GM21576 (cell line): ENCODE measurements around the gene IL4I1.

Experiments used
- ATAC-seq: cut with Tn5 transposase; IDR thresholded peaks from one replicate; pipeline ENCODE4 v1.9.1; 2021; ENCODE audit warnings: mild to moderate bottlenecking, moderate library complexity; ENCODE audit not compliant: unreplicated experiment

The IL4I1 gene

DNA sequence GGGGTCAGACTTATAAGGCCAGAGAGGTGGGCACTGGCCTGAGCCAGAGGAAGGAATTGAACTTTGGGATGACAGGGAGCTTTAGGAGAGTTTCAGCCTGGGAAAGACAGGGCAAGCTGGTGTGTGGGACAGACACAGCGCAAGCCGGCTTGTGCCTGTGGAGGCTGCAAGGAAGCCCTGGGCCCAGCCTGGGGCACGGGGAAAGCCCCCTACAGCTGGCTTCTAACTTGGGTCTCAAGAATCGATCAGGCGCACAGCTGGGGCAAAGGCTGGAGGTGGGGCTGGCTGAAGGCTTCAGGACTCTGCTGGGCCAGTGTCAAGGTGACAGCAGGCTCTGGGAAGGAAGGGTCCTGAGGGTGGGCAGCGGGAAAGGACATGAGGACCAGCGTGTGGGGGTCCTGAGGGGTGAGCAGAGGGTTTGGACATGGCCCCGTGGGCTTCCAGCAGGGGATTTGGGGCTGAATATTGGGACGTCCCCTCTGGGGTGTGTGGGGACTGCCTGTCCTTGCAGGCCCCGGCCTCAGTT, 42.8 kb downstream of the IL4I1 start:
- no peak for ATAC-seq

DNA sequence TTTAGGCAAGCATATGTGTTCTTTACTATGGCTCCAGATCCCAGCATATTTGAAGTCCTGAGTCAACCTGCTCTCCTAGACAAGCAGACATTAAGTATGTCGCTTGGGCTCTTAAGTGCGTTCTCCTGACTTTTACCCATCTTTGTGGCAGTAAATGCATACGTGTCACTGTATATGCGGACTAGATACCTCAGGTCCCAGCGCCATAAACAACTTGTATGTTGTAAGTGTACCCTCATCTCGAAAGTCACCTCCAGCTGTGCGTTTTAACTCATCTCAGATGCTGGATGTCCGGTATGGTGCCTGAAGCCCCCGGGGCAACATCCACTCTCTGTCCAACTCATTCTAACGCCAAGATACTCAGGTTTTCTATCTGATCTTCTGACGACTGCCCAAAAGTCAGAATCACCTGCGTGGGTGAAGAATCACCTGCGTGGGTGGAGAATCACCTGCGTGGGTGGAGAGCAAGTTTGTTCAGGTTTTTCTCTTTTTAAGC, 44.0 kb downstream of the IL4I1 start:
- no peak for ATAC-seq

DNA sequence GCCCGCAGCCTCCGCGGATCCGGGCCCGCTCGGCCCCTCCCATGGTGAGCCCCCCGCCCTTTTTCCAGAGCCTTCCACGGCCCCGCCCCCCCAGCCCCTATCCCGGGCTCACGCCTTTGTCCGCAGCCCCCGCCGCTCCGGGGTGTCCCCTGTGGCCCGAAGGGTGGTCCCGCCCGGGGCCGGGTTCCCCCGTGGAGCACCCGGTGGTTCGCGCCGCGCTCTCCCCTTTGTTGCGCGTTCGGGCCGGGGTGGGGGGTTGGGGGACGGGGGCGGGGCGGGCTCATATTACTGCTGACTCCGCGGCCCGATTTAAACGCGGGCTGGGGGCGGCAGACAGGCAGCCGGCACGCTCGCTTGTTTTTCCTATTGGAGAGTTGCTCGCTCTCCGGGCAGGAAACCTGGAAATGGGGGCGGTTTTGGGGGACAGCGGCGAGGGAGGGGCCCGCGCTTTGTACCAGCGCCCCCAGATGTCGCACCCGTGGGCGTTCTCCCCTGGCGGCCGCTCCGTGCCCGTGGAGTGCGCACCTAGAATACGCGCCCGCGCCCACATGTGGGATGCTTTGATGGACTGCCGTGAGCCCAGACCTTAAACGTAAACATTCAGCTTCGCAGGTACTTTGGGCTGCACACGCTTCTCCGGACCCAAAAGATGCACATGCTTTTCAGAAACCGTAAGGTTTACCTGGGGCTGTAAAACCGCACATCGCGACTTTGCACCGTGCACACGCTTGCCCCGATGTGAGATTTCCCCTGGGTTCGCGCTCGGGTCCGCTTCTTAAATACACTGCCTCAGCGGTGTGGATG, 45.0 kb downstream of the IL4I1 start:
- no peak for ATAC-seq

DNA sequence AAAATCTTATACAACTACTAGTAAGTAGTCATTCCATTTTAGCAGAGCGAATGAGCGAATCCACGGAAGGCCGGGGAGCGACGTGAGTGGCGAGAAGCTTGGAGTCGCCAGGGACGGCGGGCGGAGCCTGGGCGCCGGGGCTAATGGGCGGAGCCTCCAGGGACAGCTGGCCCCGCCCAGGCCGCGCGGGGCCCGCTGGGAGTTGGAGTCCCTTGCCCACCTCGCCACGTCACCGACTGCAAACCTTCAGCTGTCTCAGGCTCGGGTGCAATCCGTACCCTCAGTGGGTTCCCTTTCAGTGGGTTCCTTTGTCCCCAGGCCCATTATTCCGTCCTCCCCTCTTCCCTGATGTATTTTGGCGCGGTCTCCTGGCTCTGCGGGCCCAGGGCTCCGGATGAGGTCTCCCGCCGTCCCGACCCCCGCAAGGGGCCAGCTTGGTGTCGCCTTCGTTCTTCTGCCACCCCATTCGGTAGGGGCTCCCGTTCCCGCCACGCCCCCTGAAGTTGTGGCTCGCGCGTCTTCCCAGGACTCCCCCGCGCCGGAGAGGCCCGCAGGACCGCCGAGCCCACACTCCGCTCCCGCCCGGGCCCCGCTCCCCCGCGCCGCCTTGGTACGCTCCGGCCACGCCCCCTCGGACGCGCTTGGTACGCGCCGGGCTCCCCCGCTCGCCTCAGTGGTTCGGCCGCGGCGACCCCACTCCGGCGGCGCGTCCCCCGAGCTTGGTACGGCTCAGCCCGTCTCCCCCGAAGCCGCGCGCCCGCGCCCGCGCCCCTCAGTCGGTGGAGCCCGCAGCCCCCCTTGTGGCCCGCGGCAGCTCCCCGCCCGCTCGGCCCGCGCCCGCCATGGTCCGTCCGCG, 46.0 kb downstream of the IL4I1 start, which contains the start of gene PTOV1:
Gene PTOV1, plus strand, starts transcription at position 673 of the 856 bp plus-strand sequence.
- peak; percentile 71 for ATAC-seq

DNA sequence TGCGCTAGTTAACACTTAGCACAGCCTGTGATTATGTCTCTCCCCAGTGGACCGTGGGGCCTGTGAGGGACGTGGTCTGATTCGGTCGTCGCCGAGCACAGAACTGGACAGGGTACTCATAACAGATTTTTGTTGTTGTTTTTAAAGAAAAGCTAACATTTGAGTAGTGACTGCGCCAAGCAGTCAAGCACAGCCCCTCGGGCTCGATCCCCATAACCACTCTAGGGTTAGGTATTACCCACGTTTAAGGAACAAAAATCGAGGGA, 46.5 kb downstream of the IL4I1 start:
- ATAC-seq: no peak

DNA sequence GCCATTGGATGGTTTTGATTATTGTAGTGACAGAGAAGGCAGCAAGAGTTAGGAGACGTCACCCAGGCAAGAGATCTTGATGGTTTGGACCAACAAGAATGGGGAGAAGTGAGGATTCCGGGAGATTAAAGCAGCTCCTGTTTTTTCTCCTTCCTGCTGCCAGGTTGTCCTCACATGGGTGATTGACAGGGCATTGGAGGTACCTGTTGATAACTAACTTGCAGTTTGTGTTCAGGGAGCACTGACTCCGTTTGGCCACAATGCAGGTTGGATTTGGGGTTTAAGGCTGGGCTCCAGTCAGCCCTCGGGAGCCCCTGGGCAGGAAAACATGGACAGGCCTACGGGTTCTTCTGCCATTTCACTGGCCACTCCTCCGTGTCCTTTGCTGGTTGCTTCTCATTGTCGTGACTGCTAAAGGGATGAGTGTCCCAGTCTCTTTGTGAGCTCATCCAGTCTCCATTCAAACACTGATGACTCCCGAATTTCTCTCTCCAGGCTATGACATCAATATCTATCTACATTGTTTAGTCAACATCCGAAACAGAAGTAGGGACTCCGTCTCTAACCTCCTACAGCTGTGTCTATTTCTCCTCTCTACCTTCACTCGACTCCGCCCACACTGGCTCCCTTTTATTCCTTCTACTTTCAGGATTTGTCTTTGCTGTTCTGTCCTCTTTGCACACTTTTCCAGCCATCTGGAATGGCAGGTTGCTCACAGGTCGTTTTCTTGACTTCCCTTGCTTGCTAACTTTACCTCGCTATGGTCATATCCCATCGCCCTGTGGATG, 47.1 kb downstream of the IL4I1 start:
- ATAC-seq: no peak

DNA sequence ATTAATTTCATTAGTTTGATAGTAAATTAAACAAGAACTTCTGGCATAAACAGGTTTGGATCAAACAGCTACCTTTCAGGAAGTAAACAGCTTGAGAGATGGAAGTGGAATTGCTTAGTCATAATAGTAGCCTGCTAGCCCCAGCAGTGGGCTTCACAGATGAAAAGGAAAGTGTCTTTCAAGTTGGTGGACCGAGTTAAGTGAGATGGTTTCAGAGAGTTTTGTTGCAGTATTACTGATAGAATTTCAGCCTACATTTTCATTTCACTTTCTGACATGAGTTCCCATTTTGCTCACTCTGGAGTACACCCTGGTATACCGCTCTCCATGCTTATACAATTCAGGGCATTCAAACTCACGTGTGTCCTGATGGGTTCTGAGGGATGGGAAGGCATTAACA, 47.7 kb downstream of the IL4I1 start:
- no peak for ATAC-seq

DNA sequence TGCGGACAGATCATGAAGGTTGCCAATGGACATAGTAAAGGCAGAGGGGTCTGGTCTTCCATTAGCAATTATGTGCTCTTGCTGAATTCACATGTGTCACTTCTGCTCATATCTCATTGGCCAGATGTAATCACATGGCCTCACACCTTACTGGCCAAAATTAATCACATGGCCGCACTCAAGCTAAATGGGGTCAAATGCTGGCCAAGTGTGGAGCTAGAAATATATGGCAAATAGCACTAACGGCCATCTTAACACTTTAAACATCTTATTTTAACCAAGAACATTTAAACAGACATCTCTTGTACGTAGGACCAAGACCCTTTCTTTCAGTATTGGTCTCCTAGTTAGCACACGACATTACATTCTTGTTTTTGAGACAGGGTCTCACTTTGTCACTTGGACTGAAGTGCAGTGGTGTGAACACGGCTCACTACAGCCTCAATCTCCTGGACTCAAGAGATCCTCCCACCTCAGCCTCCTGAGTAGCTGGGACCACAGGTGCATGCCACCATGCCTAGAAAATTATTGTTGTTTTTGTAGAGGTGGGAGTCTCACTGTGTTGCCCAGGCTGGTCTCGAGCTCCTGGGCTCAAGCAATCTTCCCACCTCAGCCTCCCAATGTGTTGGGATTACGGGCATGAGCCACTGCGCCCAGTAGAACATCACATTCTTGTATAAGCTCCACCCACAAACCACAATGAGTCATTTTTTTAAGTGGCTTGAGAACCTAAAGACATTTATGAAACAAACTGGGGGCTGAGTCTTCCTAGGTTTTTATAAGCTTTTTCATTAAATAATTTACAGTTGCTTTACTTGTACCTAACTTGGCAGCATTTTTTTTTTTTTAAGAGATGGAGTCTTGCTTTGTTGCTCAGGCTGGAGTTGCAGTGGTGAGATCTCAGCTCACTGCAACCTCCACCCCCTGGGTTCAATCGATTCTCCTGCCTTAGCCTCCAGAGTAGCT, 48.7 kb downstream of the IL4I1 start:
- ATAC-seq: no peak

DNA sequence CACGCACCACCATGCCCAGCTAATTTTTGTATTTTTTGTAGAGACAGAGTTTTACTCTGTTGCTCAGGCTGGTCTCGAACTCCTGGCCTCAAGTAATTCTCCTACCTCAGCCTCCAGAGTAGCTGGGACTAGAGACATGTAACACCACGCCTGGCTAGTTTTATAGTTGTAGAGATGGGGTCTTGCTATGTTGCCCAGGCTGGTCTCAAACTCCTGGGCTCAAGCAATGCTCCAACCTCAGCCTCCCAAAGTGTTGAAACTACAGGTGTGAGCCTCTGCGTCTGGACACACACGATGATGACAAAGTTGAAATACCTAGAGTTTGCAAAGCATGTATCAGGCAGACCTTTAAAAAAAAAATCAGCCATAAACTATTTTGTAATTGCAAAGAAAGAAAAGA, 50.3 kb downstream of the IL4I1 start:
- ATAC-seq: no peak

DNA sequence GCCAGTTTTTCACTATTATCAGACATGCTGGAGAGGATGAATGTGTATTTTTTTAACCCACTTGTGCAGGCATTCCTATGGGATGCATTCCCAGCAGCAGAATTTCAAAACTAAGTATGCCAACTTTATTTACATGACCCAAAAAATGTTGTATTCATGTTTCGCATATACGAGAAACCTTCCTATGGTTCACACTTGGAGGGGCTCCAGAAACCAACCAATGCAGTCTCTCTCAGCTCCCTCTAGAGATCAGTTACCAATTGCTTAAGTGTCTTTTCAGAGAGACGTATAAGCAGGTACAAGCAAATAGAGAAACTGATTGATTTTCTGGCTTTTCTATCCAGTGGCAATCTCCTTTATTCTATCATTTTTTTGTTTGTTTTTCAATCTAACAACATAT, 51.3 kb downstream of the IL4I1 start:
- ATAC-seq: no peak

DNA sequence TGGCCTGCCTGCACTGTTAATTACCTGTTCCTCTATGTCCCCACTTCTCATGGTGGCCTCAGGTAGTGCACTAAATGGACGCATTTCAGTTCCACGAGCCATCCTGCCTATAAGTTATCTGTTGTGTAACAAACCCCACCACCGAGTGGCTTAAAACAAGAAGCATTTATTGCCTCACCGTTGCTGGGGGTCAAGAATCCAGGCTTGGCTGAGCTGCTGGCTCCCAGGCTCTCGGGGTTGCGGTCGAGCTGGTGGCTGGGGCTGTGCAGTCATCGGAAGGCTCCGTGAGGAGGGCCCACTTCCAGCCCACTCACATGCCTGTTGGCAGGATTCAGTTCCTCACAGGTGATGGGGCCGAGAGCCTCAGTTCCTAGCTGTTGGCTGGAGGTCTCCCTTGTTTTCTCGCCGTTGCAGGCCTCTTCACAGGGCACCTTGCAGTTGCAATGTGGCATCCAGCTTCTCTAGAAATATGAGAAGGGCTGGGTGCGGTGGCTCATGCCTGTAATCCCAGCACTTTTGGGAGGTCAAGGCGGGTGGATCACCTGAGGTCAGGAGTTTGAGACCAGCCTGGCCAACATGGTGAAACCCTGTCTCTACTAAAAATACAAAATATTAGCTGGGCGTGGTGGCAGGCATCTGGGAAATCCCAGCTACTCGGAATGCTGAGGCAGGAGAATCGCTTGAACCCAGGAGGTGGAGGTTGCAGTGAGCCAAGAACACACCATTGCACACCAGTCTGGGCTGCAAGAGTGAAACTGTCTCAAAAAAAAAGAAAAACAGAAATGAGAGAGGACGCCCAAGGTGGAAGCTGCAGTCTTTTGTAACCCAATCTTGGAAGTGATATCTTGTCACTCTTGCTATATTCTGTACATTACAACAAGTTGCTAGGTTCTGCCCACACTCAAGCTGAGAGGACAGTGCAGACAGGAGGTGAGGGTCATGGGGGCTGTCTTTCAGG, 52.3 kb downstream of the IL4I1 start:
- no peak for ATAC-seq

DNA sequence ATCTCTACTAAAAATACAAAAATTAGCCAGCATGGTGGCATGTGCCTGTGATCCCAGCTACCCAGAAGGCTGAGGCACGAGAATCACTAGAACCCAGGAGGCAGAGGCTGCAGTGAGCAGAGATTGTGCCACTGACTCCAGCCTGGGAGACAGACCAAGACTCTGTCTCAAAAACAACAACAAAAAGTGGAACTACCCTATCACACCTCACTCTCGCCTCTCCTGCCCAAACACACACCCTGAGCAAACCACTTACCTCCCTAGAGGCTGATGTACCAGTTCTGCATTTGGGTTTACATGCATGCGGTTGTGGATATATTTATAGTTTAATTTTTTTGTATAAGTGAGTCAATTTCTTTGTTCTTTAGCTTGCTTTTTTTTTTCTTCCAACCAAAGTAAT, 53.4 kb downstream of the IL4I1 start:
- no peak for ATAC-seq

DNA sequence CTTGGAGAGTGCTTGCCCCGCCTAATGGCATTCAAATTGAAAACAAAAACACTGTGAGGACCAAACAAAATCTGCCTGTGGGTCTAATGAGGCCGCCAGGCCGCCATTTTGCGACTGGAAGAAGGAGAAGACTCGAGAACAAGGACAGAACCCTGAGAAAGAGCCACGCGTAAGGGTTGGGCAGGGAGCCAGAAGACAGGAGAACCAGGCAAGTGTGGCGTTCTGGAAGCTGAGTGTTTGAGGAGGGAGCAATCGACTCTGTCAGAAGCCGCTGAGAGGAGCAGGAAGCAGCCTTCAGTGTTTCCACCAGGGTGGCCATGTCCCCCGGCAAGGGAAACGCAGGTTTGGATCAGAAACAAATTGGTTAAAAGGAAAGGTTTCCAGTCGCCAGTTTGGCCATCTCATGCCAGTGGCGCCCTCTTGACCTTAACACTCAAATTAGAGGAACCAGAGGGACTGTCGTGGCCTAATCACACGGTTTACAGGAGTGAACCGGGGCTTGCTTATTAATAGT, 55.9 kb downstream of the IL4I1 start:
- ATAC-seq: no peak

DNA sequence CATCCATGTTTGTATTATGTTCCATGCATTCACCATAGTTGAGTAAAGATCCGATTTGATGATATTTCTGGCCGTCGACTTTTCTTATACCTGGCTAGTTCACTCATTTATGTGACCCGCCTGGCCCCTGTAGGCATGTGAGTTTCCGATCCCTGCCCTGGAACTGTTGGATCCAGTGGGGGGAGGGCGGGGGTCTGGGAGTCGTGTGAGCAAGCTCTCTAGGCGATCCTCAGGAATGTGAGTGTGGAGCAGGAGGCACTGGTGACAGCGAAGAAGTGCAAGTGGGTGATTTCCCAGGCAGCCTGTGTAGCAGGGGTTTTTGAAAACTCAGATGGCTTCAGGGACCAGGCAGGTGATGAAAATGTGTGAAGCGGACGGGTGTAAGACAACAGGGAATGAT, 56.4 kb downstream of the IL4I1 start:
- ATAC-seq: no peak

DNA sequence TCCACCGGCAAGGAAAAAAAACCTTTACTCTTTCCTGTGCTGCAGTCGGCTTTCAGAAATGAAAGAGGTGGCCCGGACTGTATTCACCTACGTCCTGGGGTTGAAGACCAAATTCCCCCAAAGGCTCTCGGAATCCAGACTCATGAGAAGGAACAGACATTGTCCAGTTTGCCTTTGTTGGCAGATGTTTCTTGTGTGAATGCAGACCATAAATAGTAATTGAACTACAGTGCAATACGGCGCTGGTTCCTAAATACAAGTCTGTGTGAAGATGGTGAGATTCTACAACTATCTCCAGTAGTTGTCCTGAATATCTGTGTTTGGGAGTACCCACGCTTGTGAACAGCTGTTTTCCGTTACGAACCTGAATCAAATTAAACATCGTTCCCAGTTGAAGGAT, 57.0 kb downstream of the IL4I1 start:
- no peak for ATAC-seq
